ENCODE measurements around the gene FOXE1. TPM values are rescaled to one million over a fixed set of nuclear protein-coding genes. Genes with fewer than 3 reads are reported as not detected.

The FOXE1 gene
- polyA plus RNA-seq, 4 donors, result not detected

DNA sequence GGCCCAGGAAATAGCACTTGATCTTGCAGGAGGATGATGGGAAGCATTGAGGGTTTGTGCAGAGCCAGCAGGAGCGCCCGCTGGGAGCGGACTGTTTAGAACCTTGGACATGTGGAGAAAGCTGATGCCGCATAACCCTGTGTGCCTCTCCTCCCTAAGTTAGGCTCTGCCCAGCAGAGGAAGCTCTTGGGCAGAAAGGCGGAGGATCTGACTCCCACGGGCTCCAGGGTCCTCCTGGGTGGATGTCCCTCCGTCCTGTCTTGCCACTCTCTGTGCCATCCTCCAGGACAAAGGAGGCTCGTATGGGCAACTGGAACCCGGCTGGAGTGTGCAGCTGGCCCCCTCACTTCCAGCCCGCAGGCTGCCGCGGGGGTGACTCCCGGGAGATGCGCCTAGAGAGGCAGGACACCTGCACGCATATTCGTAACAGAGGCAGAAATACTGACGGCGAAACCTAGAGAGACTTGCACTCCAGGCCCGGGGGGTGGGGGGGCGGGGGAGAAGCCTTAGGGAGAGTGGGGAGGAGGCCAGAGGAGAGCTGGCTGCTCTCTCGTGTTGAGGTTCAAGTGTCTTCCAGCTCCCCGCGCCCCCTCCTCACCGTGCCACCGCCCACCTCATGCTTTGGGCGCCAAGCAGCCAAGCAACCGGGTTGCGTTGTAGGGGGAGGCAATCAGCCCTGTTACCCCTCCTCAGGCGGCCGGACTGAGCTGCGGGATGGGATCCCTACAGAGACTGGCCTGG, 5.4 kb upstream of the FOXE1 start:
- no peak for DNase-seq (ENCODE audit: low read depth in 4 of 4, low spot score in 3 of 4)

DNA sequence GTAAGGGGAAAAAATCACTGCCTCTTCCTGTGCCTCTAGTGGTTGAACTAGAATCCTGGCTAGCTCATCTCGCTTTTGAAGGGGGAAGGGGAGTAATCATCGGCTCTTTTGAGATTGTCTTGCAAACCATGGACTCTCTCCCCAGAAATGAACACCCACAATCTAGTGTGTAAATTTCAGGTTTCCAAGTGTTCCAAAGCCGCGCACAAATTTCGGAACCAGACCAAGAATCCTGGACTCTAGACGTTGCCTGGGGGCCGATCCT, 4.9 kb upstream of the FOXE1 start:
- DNase-seq (ENCODE audit: low read depth in 4 of 4, low spot score in 3 of 4), result no peak

GRCh38 chr9:97848480-97849237, 4.4 kb upstream of the FOXE1 start:
- DNase-seq (ENCODE audit: low read depth in 4 of 4, low spot score in 3 of 4), result no peak

DNA sequence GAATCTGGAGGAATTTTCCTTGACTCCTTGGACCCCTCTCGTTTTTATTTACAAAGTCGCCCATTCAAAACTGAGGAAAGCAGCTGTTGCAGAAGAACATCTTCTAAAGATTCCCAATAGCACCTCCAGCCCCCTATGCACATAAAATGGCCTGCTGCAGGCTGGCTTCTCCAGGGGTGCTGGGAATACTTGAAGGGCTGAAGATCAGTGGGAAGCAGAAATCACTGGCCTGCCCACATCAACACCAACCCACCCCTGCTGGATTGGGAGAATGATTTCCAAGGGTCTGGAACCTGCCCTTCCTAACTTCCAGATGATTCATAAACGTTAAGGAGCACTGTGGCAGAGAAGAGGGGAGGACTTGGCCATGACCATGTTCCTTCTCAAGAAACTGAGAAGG, 3.0 kb upstream of the FOXE1 start:
- DNase-seq (ENCODE audit: low read depth in 4 of 4, low spot score in 3 of 4), result no peak

GRCh38 chr9:97850746-97851445, 2.1 kb upstream of the FOXE1 start:
- DNase-seq (ENCODE audit: low read depth in 4 of 4, low spot score in 3 of 4), result no peak

DNA sequence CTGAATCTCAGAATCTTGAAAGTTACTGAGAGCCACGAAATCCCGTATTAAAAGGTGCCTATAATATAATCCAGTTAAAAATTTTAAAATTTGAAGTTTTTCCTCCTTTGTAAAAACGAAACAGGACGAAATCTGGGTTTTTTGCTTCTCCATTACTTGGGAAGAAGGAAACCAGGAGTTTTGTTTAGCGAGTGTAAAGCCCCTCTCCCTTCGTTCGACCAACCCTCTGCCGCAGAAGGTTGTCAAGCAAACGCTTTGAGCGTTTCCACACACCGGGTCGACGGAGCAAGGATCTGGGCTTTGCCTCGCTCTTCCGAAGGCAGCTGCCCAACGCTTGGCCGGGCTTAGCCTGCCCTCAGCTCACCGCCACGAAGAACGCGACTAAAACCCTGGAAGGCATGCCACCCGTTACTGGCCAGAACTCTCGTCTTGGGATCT, 1.6 kb upstream of the FOXE1 start:
- no peak for DNase-seq (ENCODE audit: low read depth in 4 of 4, low spot score in 3 of 4)

DNA sequence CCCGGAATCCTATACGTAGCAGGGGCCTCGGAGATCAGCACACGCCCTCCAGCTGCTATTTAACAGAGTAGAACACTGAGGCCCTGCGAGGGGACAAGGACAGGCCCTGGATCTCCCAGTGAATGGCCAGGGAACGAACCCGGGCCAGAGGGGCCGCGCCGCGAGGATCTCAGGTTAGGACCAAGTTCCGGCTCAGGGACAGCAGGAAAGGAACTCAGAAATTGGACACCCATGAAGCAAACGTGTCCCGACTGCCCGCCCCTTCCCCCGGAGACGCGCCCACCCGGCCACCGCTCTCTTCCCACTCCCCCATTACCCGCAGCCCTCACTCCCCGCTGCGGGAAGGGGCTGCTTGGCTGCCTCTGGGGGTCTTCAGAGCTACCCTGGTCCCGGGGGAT, 1.0 kb upstream of the FOXE1 start:
- DNase-seq (ENCODE audit: low read depth in 4 of 4, low spot score in 3 of 4), result no peak

DNA sequence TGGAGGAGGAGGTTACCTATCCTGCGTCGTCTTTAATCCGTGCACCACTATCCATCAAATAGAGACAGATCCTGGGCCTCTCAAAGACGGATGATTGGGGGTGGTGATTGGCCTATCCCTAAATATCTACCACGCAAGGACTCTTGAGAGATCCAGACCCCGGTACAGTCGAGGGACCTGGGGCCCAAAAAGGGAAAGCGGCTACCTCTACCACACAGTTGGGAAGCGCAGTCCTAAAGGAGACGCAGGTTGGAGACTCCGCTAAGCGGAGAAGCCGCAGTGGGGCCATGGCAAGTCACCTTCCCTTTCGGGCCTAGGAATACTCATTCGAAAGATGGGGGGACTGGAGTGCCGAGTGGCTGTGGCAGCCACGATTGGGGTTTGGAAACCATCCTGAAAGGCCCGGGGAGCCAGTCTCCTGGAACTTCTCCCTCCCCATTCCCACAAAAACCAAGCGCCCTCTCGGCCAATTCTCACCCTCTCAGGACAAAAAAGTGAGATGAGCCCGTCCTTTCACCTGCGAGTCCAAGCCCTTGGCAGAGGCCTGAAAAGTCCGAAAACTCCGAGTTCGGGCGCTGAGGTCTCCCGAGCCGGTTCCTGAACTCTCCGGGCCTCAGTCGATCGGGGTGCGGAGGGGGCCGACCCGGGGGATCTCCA, 499 bp upstream of the FOXE1 start:
- DNase-seq (ENCODE audit: low read depth in 4 of 4, low spot score in 3 of 4), result no peak

DNA sequence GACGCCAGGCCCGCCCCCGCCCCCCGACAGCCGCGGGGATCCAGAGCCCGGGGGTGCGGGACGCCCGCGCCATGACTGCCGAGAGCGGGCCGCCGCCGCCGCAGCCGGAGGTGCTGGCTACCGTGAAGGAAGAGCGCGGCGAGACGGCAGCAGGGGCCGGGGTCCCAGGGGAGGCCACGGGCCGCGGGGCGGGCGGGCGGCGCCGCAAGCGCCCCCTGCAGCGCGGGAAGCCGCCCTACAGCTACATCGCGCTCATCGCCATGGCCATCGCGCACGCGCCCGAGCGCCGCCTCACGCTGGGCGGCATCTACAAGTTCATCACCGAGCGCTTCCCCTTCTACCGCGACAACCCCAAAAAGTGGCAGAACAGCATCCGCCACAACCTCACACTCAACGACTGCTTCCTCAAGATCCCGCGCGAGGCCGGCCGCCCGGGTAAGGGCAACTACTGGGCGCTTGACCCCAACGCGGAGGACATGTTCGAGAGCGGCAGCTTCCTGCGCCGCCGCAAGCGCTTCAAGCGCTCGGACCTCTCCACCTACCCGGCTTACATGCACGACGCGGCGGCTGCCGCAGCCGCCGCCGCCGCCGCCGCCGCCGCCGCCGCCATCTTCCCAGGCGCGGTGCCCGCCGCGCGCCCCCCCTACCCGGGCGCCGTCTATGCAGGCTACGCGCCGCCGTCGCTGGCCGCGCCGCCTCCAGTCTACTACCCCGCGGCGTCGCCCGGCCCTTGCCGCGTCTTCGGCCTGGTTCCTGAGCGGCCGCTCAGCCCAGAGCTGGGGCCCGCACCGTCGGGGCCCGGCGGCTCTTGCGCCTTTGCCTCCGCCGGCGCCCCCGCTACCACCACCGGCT, 1.0 kb downstream of the FOXE1 start:
- DNase-seq (ENCODE audit: low read depth in 4 of 4, low spot score in 3 of 4), result no peak

- no peak for DNase-seq (ENCODE audit: low read depth in 4 of 4, low spot score in 3 of 4)
Measured at GRCh38 chr9:97854696-97855485, 1.9 kb downstream of the FOXE1 start.

DNA sequence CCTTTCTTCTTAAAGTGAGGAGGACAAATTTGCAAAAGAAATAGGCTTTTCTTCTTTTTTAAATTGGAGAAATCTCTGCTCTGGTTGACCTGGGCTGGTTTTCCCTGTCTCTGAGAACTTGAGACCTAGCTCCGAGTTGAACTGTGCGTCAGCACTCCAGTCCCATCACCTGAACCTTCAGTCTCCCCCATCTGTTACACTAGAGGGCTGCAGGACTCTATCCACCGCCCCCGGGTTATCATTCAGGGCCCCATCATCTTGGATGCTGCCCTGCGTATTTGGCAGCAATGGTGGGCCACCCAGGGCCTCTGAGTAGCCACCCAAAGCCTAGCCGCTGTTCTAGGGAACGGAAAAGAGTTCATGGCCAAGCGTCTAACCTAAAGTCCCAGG, 2.5 kb downstream of the FOXE1 start:
- DNase-seq (ENCODE audit: low read depth in 4 of 4, low spot score in 3 of 4), result no peak

- DNase-seq (ENCODE audit: low read depth in 4 of 4, low spot score in 3 of 4), result no peak
Measured at GRCh38 chr9:97855899-97856298, 2.9 kb downstream of the FOXE1 start.

DNA sequence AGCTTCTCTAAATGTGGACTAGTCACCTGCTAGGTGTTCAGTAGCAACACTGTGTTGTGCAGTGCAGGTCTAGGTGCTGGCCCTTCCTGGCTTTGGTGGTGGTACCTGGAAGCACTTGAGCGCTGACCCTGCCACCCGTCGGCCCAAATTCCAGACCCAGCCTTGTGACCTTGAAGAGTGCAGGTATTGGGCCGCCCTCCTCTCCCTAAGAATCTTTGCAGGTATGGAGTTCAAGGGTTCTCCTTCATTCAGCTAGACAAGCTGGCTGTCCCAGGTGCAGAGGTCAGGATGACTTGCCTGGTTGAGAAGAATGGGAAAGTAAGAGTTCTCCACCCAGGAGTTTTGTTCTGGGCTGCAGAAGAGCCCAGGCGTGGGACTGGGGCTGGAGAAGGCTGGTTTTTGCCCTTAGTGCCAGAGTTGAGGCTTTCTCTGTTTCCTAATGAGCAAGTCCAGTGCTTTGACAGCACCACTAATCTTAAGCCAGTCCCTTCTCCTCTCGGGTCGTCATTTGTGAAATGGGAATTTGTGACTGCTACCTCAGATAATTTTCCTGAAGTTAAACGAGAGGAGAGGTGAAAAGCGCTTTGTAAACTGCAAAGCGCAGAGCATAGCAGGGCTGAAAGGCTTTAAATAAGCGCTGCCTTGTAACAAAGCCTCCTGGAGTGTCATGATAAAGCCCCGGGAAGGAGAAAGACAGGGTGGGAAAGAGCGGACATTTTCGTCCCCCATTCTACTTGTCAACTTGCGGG, 4.0 kb downstream of the FOXE1 start:
- DNase-seq (ENCODE audit: low read depth in 4 of 4, low spot score in 3 of 4), result no peak

DNA sequence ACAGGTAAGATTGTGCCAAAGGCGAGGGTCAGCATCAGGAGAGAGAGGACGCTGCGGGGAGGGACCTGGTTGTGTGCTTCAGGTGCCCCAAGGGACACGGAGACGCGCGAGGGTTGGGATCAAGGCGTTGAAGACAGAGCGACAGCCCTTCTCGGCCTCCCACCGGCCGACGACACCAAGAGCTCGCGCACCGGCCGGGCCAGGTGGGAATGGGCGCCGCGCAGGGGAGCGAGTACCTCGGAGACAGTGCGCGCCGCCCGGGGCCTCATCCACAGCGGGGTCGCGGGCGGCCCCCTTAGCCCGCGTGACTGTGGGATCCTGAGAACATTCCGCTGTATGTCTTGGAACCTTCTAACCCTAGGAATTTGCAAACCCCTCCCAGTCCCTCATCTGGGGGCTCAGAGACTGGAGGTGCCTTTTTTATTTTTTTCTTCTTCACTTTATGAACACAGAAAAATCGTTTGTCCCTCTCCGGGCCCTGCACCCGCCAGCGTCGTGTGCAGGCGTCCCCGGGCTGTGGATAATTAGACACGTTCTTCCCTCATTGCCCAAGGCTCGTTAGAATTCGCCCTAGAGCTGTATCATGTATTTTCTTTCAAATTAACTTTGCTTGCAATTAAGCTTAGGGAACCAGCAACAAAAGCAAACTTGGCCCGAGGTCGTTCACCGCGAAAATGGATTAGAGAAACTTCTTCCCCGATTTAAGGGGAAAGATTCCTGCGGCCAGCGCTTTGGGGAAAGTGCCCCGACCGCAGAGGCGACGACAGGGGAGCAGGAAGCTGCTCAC, 4.8 kb downstream of the FOXE1 start:
- no peak for DNase-seq (ENCODE audit: low read depth in 4 of 4, low spot score in 3 of 4)

DNA sequence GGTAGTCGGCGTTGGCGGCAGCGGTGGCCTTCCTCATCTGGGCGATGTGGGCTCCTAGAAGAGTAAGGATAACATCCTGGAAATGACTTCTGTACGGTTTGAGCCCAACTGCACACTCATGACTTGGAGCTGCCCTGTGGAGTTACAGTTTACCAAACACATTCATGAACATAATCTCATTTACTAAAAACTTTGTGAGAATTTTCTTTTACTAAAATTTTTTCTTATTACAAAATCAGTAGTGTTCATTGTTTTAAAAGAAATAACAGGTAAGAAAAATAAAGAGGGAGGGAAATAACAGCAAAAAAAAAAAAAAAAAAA, 5.3 kb downstream of the FOXE1 start:
- no peak for DNase-seq (ENCODE audit: low read depth in 4 of 4, low spot score in 3 of 4)

- DNase-seq (ENCODE audit: low read depth in 4 of 4, low spot score in 3 of 4), result no peak
Measured at GRCh38 chr9:97858826-97859225, 5.8 kb downstream of the FOXE1 start.

DNA sequence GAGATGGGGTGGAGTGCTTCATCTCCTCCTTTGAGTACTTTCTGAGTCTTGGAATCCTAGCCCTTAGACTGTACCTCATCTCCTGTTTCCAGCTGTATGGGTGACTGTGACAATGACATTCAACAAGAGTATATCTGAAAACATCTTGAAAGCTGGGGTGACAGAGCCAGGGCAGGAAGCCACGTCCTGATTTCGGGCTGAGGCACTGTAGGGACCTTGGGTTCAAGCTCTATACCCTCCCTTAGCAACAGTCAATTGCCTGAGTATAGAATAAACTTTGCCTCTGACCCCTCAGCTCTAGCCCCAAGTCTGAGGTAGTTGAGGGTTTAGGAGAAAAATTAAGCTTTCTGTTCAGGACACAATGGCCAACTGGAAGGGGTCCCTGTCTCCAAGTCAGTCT, 6.3 kb downstream of the FOXE1 start:
- no peak for DNase-seq (ENCODE audit: low read depth in 4 of 4, low spot score in 3 of 4)

DNA sequence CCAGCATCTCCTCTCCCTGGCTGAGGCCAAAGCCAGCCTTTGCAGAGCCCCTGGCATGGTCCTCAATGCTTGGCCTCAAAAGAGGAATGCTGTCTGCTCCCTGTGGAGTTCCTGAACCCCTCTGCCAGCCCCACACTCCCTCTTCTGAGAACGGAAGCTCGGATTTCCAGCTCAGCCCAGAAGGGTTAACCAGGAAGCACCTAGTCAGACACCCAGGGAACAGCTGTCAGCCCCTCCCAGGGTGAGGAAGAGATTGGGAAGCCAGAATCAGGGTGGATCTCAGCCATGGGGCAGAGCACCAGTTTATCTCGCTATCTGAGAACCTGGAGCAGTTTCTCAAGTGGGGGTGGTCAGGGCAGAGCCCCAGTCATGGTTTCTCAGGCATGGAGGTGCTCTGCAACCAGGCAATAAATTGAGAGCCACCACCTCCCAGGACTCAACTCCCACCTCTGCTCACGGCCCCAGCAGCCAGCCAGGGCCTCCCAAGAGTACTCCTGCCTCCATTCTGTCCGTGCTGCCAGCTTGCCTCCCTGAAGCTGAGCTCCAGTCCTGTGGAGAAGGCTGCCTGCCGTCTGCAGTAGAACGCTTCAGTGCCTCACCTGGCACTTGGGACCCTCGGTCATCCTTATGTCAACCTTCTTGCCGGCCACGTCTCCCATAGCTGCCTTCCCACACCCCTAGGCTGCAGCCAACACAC, 7.6 kb downstream of the FOXE1 start:
- no peak for DNase-seq (ENCODE audit: low read depth in 4 of 4, low spot score in 3 of 4)

Data from left renal pelvis (tissue), 4 donors.